Stimulated activated CD4-positive, alpha-beta T cell treated with anti-CD3 and anti-CD28 coated beads, Interleukin-2, amount 100 ng/mL, for 4 hours (primary cell): ENCODE data around the gene NCOA6.

Experiments used
- DNase-seq: peaks from one replicate; pipeline ENCODE4 v3.0.0-alpha.2; 2020; ENCODE audit warnings: low read depth

NCOA6 gene

GRCh38 chr20:34704177-34705007 lies 121.1 kb downstream of the NCOA6 start, which contains the start of gene TP53INP2:
Gene TP53INP2 (plus strand): TSS chr20:34704344. CDS start chr20:34708740, 4,396 bp downstream.
- DNase-seq = peak; percentile 77

- no peak for DNase-seq
Observed at GRCh38 chr20:34703424-34704176, 121.9 kb downstream of the NCOA6 start.

- DNase-seq = no peak
Observed at GRCh38 chr20:34703061-34703423, 122.4 kb downstream of the NCOA6 start.

- no peak for DNase-seq
Observed at GRCh38 chr20:34701405-34702085, 123.9 kb downstream of the NCOA6 start.

GRCh38 chr20:34693414-34693813 lies 132.0 kb downstream of the NCOA6 start:
- DNase-seq = no peak

- DNase-seq = no peak
Observed at GRCh38 chr20:34691838-34692237, 133.6 kb downstream of the NCOA6 start.

- DNase-seq = no peak
Observed at GRCh38 chr20:34689486-34689885, 136.0 kb downstream of the NCOA6 start.

- DNase-seq = no peak
Observed at GRCh38 chr20:34683667-34684066, 141.8 kb downstream of the NCOA6 start.

GRCh38 chr20:34680586-34681175 lies 144.8 kb downstream of the NCOA6 start:
- no peak for DNase-seq

GRCh38 chr20:34676642-34677373 lies 148.6 kb downstream of the NCOA6 start, which contains the start of gene PIGU:
Gene PIGU (minus strand): TSS chr20:34677092. CDS start chr20:34677085, 7 bp downstream.
- DNase-seq = peak; percentile 96

GRCh38 chr20:34675993-34676641 lies 149.3 kb downstream of the NCOA6 start:
- no peak for DNase-seq

GRCh38 chr20:34675561-34675960 lies 149.9 kb downstream of the NCOA6 start:
- no peak for DNase-seq

GRCh38 chr20:34673412-34673811 lies 152.0 kb downstream of the NCOA6 start:
- no peak for DNase-seq

- no peak for DNase-seq
Observed at GRCh38 chr20:34669094-34669493, 156.4 kb downstream of the NCOA6 start.
